Neural cell (in vitro differentiated cells): ENCODE measurements around the gene TNRC6C. TPM values are rescaled to one million over a fixed set of nuclear protein-coding genes. Genes with fewer than 3 reads are reported as not detected.

Source experiments
- H2AFZ ChIP-seq: fragments of 200-600, 300-800 bp; sonication (generic), shearing (Covaris generic); 2 replicates; pipeline ENCODE4 v1.6.0; 2014; ENCODE audit warnings: low read depth, mild to moderate bottlenecking, antibody characterized with exemption, low read length, moderate library complexity
- H3F3A ChIP-seq: fragments of 200-600 bp; shearing (Covaris generic); 2 replicates; pipeline ENCODE4 v1.6.1; 2016; ENCODE audit warnings: mild to moderate bottlenecking, moderate library complexity, mixed read lengths, antibody characterized with exemption, low read length; ENCODE audit not compliant: insufficient read depth, poor library complexity, severe bottlenecking
- H3K27ac ChIP-seq: fragments of 200-600, 300-800 bp; sonication (generic), shearing (Covaris generic); 2 replicates; pipeline ENCODE4 v1.5.1; 2014; ENCODE audit warnings: mild to moderate bottlenecking, low read length, moderate library complexity
- H3K27me3 ChIP-seq: fragments of 300-800, 200-600 bp; sonication (generic), shearing (Covaris generic); 2 replicates; pipeline ENCODE4 v1.6.0; 2014; ENCODE audit warnings: mild to moderate bottlenecking, low read depth, low read length, moderate library complexity; ENCODE audit not compliant: insufficient read depth
- H3K36me3 ChIP-seq: fragments of 300-800, 200-600 bp; sonication (generic), shearing (Covaris generic); 2 replicates; pipeline ENCODE4 v1.5.1; 2014; ENCODE audit warnings: mild to moderate bottlenecking, antibody characterized with exemption, low read length, moderate library complexity; ENCODE audit not compliant: insufficient read depth
- H3K4me2 ChIP-seq: fragments of 300-800, 200-600 bp; sonication (generic), shearing (Covaris generic); 2 replicates; pipeline ENCODE4 v1.6.0; 2014; ENCODE audit warnings: mild to moderate bottlenecking, low read length
- H3K4me3 ChIP-seq: fragments of 300-800, 200-600 bp; sonication (generic), shearing (Covaris generic); 2 replicates; pipeline ENCODE4 v1.5.1; 2014; ENCODE audit warnings: mild to moderate bottlenecking, low read length, moderate library complexity
- H3K79me2 ChIP-seq: fragments of 200-600 bp; shearing (Covaris generic); replicated peaks from 2 replicates; pipeline ENCODE4 v1.6.0; 2014; ENCODE audit warnings: mild to moderate bottlenecking, low read length, moderate library complexity; ENCODE audit not compliant: insufficient read depth
- H3K9ac ChIP-seq: fragments of 300-800, 200-600 bp; sonication (generic), shearing (Covaris generic); 2 replicates; pipeline ENCODE4 v1.6.1; 2016; ENCODE audit warnings: mild to moderate bottlenecking, low read length, mixed read lengths
- H3K9me2 ChIP-seq: fragments of 200-600 bp; shearing (Covaris generic); 2 replicates; pipeline ENCODE4 v1.6.1; 2016; ENCODE audit warnings: mild to moderate bottlenecking, low read length, mixed read lengths; ENCODE audit not compliant: insufficient read depth
- H3K9me3 ChIP-seq: fragments of 200-600, 300-800 bp; sonication (generic), shearing (Covaris generic); 2 replicates; pipeline ENCODE4 v1.6.1; 2016; ENCODE audit warnings: mild to moderate bottlenecking, mixed run types, low read length, moderate library complexity, mixed read lengths
- H4K20me1 ChIP-seq: fragments of 200-600 bp; shearing (Covaris generic); 2 replicates; pipeline ENCODE4 v1.6.1; 2016; ENCODE audit warnings: mild to moderate bottlenecking, mixed run types; ENCODE audit not compliant: insufficient read depth
- CTCF ChIP-seq: fragments of 450-650 bp; IDR thresholded peaks from 2 replicates; pipeline ENCODE4 v1.5.1; 2014; ENCODE audit warnings: antibody characterized with exemption, mild to moderate bottlenecking, moderate library complexity; ENCODE audit not compliant: poor library complexity, severe bottlenecking
- EP300 ChIP-seq: fragments of 450-650 bp; conservative IDR thresholded peaks from 2 replicates; pipeline ENCODE4 v1.6.1; 2014; ENCODE audit warnings: antibody characterized with exemption, mild to moderate bottlenecking, moderate library complexity; ENCODE audit not compliant: poor library complexity, severe bottlenecking
- MXI1 ChIP-seq: fragments of 450-650 bp; conservative IDR thresholded peaks from 2 replicates; pipeline ENCODE4 v1.6.1; 2014; ENCODE audit warnings: antibody characterized with exemption, mild to moderate bottlenecking; ENCODE audit not compliant: poor library complexity, severe bottlenecking
- RAD21 ChIP-seq: fragments of 450-650 bp; conservative IDR thresholded peaks from 2 replicates; pipeline ENCODE4 v1.6.1; 2014; ENCODE audit warnings: antibody characterized with exemption, mild to moderate bottlenecking, moderate library complexity
- TAF1 ChIP-seq: IDR thresholded peaks from 2 replicates; pipeline ENCODE4 v1.6.1; 2012; ENCODE audit warnings: low read depth
- polyA plus RNA-seq: library from polyadenylated mRNA; depleted of rRNA; stranded (reverse); fragments of >200 nt; gene quantifications from 2 replicates; pipeline ENCODE4 v1.2.3, GENCODE V29; 2014
- TF ChIP-seq, protein P1 (sequence below): IDR thresholded peaks from 2 replicates; pipeline ENCODE4 v1.6.1; 2012; ENCODE audit warnings: borderline replicate concordance

TNRC6C gene
- polyA plus RNA-seq, 1 donor from 2014 or later: 15.4 TPM

- no peaks in the 10 kb centered on the region for H3K9me2 ChIP-seq
- no peak within 1 kb of the TSS for H2AFZ ChIP-seq
- H3K27ac ChIP-seq: no peak within 1 kb of the TSS
- H3K79me2 ChIP-seq: no peaks in the 10 kb centered on the region
- no peaks in the 10 kb centered on the region for H4K20me1 ChIP-seq
- peak within 1 kb of the TSS; percentile 64 for H3K4me3 ChIP-seq
- H3K36me3 ChIP-seq: no peaks in the 10 kb centered on the region
- no peak within 1 kb of the TSS for H3K9ac ChIP-seq
- no peaks in the 10 kb centered on the region for H3F3A ChIP-seq
- H3K27me3 ChIP-seq: peaks cover 54% of the 10 kb centered on the region
- no peak within 1 kb of the TSS for H3K4me2 ChIP-seq
- TF ChIP-seq EP300: no peak
- no peak for TF ChIP-seq TAF1
- TF ChIP-seq CTCF: no peak
- no peak for TF ChIP-seq RAD21
- H3K9me3 ChIP-seq: no peaks in the 10 kb centered on the region
These were observed 170.2 kb downstream of the TNRC6C start, which contains the start of gene TMC6 for GRCh38 chr17:78128551-78129350. TMC6 (minus strand) TSS chr17:78128755; CDS start chr17:78126832, 1,923 bp downstream.

- Histone ChIP-seq H3K9ac (no peak overlapping the region), H4K20me1 (no peaks in the 10 kb centered on the region), H3K27me3 (peaks cover 54% of the 10 kb centered on the region), H3K79me2 (no peaks in the 10 kb centered on the region), H3K36me3 (no peaks in the 10 kb centered on the region), H3K4me2 (no peak overlapping the region), H3K27ac (no peak overlapping the region), H3F3A (no peaks in the 10 kb centered on the region), H2AFZ (no peak overlapping the region), H3K9me2 (no peaks in the 10 kb centered on the region), H3K4me3 (no peak overlapping the region), H3K9me3 (no peaks in the 10 kb centered on the region)
- TF ChIP-seq RAD21 (no peak), EP300 (no peak), TAF1 (no peak), CTCF (no peak), MXI1 (no peak)
- TF ChIP-seq, protein P1, sequence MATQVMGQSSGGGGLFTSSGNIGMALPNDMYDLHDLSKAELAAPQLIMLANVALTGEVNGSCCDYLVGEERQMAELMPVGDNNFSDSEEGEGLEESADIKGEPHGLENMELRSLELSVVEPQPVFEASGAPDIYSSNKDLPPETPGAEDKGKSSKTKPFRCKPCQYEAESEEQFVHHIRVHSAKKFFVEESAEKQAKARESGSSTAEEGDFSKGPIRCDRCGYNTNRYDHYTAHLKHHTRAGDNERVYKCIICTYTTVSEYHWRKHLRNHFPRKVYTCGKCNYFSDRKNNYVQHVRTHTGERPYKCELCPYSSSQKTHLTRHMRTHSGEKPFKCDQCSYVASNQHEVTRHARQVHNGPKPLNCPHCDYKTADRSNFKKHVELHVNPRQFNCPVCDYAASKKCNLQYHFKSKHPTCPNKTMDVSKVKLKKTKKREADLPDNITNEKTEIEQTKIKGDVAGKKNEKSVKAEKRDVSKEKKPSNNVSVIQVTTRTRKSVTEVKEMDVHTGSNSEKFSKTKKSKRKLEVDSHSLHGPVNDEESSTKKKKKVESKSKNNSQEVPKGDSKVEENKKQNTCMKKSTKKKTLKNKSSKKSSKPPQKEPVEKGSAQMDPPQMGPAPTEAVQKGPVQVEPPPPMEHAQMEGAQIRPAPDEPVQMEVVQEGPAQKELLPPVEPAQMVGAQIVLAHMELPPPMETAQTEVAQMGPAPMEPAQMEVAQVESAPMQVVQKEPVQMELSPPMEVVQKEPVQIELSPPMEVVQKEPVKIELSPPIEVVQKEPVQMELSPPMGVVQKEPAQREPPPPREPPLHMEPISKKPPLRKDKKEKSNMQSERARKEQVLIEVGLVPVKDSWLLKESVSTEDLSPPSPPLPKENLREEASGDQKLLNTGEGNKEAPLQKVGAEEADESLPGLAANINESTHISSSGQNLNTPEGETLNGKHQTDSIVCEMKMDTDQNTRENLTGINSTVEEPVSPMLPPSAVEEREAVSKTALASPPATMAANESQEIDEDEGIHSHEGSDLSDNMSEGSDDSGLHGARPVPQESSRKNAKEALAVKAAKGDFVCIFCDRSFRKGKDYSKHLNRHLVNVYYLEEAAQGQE: no peak
These were observed 171.0 kb downstream of the TNRC6C start for GRCh38 chr17:78129351-78130089.
